HG03354 (cell line): ENCODE data around the gene NEK4.
A peak's percentile ranks its signal among the peaks of the same experiment; 100 is the strongest.

Experiments
- ATAC-seq: cut with Tn5 transposase; IDR thresholded peaks from one replicate; pipeline ENCODE4 v1.9.1; 2021; ENCODE audit warnings: mild to moderate bottlenecking; ENCODE audit not compliant: unreplicated experiment, poor library complexity, severe bottlenecking

Gene NEK4

GRCh38 chr3:52770496-52771333 is at the start of gene NEK4:
TSS of gene NEK4 (minus strand) at chr3:52770940. CDS start at chr3:52770746, 194 bp downstream.
- peak; percentile 96 for ATAC-seq

DNA sequence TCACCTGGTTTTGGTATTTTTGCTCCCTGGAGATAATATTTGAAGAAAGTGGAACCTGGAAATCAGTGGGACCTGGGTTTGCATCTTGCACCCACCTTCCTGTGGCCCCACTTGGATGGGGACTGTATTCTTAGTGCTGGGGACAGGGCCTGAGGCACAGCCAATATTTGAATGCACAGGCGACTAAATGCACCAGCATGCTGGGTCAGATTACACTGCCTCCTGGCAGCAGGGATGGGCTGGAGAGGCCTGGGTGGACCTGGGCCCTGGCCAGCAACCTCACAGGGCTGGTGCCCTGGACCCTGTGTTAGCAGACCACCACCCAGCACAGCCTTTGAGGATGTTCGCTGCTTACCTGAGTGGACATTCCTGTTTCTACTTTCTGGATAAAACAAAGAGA is 49.2 kb upstream of the NEK4 start:
- ATAC-seq, result no peak

DNA sequence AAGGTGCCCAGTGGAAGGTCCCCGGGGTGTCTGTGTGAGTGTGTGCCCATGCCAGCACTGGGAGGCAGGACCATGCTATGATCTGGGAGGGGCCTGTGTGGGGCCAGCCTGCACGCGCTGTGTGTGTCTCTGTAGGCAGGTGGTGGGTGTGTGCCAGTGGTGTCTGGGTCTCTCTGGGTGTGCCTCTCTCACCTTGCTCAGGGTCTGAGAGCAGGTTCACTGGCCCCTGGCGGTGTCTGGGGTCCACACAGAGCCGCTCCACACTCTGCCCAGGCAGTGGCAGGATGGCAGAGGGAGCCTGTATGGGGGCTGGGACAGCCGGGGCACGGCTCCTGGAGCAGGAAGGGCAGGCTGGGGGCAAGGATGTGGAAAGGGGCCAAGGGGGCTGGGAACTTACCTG is 47.1 kb upstream of the NEK4 start:
- no peak for ATAC-seq

DNA sequence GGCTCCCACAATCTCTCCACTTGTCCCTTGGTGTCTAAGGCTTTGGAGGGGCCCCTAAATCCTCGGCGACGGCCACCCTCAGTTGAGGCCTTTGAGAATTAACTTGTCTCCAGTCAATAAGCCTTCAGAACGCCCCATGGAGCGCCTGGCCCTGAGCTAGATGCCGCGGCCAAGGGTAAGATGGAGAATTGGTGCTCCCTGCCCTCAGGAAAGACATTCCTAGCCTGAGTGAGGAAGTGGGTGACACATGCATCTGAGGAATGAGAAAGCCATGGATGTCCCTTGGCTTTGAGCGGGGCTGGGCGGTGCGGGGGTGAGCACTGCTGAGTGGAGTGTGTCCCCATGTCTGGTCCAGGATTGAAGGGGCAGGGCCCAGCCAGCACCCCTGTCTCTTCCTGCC is 46.5 kb upstream of the NEK4 start:
- no peak for ATAC-seq

GRCh38 chr3:52816654-52817053 is 45.9 kb upstream of the NEK4 start:
- ATAC-seq, result no peak

GRCh38 chr3:52816199-52816598 is 45.5 kb upstream of the NEK4 start:
- ATAC-seq, result no peak

DNA sequence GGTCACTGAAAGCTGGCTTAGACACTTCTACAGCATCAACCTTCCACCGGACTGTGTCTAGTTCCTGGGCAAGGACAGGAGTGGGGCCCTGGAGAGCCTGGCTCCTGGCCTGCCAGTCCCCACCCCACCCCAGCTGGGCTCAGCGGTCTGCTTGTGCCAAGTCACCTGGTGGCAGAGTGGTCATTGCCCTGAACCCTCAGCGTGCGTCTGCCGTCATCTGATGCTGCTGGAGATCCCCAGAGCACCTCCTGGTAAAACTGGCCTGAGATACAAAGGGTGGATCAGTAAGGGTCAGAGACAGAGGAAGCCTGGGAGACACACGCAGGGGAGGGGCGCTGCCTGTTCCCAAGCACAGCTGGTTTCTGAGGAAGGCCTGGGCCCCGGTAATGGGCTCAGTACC is 43.1 kb upstream of the NEK4 start:
- ATAC-seq, result no peak

DNA sequence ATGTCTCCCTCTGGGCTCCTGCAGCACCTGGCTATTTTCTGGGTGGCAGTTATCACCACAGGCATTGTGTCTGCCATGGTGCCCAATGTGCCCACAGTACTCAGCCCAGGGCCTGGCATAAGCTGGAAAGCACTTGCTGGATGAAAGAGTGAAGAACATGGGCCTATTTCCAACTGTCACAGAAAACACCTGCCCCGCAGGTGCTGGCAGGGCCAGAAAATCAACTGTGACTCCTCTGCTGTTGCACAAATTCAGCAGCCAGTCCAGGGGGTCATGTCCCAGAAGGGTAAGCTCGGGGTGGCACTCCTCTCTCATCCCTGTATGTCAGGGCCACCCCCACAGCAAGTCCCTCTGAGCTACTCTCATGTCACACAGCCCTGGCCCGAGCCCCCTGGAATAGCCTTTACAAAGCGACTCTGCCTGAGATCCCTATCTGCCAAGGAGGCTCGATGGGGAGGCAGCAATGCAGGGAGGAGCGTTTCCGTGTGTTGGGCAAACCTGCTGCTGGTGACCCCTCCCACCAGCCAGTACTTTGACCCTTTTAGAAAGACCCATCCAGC is 40.8 kb upstream of the NEK4 start:
- ATAC-seq, result no peak

DNA sequence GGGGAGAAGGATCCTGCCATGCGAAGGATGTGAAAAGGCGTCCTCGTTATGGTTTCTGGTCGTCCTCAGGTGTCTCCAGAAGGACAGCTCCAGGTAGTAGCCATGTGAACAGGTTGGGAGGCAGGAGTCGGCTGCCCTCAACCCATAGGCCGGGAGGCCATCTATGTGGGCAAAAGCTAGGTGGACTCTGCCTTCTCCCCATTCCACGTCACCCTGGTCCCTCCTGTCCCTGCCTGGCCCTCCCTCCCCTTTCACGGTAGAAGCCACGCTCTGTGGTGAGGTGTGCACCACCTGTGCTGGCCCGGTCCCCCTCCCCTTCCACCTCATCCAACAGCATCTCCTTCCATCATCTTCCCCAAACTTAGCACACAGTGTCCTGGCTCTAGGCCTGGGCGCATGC is 40.2 kb upstream of the NEK4 start:
- no peak for ATAC-seq

GRCh38 chr3:52809662-52810377 is 39.1 kb upstream of the NEK4 start:
- no peak for ATAC-seq

DNA sequence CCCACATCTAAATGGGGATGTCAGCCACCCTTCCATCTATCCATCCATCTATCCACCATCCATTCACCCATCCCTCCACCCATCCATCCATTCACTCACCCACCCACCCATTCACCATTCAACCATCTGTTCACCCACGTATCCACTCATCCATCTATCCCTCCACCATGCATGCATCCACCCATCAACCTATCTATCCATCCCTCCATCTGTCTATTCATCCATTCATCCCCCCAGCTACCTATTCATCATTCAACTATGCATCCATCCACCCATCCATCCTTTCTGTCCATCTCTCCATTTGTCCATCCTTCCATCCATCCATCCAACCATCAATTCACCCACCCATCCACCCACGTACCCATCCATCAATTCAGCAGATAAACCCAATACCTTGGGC is 38.4 kb upstream of the NEK4 start:
- ATAC-seq, result no peak

DNA sequence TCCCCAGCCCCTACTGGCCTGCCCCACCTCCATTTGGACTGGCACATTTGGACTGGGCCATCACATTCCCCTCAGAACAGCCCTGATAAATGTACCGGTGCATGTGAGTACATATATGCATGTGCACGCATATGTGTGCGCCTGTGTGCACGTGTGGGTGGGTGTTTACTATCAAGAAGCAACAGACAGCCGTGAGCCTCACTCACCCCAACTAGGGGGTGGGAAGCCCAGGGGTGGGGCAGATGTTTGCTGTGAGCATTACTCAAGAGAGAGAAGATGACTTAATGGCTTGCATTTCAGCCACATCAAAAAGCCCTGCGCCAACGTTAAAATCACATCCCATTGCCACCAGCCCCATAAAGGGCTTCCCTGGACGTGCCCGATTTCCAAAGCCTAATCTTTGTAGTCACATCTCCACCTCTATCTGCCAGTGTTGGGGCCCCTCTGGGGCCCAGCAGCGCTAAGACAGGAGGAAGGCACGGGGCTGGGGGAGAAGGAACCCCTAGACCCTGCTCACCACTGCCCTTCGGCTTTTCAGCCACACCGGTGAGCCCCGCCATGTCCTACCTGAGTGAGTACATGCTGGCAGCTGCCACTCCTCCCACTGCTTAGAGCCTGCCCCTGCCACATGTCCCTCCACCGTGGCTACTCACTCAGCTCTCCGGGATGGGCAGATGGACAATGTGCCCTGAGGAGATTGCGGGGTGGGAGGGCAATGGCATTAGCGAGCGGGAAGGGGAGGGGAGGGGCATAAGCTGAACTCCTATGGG is 34.7 kb upstream of the NEK4 start:
- no peak for ATAC-seq

DNA sequence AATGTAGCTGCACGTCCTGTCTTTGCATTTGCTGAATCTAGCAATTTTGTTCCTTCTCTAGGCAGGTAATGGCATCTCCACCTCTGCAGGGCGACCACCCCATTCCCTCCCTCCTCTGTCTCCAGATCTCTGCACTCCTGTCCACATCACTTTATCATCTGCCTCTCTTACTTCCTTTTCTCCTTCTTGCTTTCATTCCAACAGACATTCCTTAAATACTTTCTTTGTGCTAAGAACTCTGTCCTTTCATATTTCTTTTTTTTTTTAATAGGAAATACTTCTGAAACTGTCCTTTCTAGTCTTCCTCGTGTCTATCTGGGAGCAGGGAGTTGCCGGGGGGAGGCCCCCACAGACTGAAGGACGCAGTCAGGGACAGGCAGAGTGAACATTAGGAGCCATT is 31.1 kb upstream of the NEK4 start:
- ATAC-seq, result no peak

DNA sequence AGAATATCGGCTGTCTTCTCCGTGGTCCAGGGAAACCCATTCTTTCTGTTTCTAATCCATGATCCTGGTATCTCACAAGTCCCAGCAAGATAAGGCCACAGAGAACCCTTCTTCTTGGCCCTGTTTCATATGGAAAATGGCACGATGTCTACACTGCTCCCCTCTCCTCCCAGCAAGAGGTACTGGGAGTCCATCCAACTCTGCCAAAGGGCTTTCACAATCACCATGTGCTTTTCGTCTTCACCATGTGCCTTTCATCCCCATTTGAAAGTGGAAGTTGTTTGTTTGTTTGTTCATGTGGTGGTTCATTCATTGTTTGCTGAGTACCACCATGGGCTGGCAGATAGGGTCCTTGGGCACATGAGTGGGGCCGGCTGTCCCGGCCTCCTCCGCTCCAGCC is 29.3 kb upstream of the NEK4 start:
- ATAC-seq, result no peak

DNA sequence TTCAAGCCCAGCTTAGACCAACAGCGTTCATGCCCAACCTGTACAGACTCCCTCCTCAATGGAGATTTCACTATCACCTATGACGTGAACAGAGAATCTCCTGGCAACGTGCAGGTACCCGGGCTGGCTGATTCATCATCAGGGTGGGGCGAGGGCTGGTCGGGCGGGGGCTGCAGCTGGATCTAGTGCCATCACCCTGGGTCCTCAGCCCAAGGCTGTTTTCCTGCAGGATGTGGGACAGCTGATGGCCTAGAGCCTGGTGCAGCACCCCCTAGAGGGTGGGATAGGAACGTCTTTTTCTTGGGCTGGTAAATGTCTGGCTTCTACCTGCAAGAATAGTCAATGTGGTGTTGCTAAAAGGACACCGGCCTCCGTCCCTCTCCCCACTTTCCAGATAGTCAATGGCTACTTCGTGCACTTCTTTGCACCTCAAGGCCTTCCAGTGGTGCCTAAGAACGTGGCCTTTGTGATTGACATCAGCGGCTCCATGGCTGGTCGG is 28.3 kb upstream of the NEK4 start:
- ATAC-seq, result no peak

- ATAC-seq, result no peak
These were observed 27.7 kb upstream of the NEK4 start for GRCh38 chr3:52798376-52798977.

GRCh38 chr3:52796411-52796810 is 25.7 kb upstream of the NEK4 start:
- no peak for ATAC-seq

DNA sequence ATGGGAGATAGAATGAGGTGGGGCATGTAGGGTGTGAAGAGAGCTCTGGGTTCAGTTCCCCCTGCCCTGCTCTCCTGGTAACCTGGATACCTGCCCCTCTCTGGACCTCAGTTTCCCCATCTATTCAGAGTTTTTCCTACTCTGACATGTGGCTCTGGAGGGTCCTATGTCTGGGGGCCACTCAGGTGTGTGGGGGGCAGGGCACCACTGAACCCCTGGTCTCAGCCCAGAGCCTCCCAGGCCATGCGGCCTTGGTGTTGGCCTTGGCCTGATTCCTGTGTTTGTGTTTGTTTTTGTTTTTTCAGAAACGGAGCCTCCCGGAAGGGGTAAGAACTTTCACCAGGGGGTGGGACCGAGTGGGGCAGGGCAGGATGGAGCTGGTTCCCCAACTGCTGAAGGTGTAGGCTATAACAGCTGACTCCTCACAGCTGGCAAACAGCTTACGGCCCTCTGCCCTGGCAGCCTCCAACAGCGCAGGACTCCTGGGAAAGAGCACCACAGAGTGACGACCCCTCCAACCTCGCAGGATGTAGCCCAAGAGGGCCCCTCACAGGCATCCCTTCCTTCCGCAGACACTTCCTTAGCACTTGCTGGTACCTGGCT is 24.7 kb upstream of the NEK4 start:
- ATAC-seq, result no peak

DNA sequence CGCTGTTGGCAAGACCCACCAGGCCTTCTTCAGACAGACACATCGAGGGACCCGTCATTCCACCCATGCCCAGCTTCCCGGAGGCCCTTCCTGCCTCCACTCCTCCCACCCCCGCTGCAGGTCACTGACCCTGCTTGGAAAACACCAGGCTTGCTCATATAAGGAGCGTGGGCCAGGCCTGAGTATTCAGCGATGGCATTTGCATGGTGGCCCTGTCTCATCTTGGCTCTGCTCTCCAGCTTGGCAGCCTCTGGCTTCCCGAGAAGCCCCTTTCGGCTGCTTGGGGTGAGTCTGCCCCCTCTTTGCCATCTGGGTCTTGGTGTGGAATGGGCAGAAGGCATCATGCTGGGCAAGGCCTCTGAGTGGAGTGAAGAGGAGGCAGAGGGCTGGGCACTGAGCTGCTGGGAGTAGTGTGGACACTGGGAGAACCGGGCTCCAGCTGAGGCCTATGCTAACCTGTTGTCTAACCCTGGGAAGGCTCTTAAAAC is 23.9 kb upstream of the NEK4 start, which contains the start of gene ITIH3:
Gene ITIH3, plus strand, starts transcription at position 185 of the 488 bp plus-strand sequence. Its CDS starts 8 bp downstream, at position 193.
- no peak for ATAC-seq
